ENCODE results near the gene FCRLA.

DNA sequence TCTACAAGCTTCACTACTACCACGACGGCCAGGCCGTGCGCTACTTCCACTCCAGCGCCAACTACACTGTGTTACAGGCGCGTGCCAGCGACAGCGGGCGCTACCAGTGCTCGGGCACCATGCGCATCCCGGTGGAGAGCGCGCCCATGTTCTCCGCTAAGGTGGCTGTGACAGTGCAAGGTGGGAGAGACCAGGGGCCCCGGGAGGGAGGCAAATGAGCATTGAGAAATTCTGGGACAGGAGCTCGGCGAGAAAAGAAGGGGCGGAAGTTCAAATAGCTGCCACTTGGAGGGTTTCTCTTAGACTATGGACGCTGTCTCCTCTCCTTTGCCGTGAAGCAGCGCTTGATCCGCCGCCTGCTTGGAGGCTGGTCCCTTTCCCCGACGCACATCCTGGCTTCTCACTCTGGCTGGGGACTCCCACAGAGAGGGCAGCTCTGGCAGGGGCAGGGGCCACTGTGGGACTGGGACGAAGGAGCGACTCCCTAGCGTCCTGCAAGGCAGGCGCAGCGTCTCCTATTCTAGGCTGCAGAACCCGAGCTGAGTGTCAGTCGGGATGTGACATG, 19.0 kb downstream of the FCRLA start:
- TF ChIP-seq, protein P1, sequence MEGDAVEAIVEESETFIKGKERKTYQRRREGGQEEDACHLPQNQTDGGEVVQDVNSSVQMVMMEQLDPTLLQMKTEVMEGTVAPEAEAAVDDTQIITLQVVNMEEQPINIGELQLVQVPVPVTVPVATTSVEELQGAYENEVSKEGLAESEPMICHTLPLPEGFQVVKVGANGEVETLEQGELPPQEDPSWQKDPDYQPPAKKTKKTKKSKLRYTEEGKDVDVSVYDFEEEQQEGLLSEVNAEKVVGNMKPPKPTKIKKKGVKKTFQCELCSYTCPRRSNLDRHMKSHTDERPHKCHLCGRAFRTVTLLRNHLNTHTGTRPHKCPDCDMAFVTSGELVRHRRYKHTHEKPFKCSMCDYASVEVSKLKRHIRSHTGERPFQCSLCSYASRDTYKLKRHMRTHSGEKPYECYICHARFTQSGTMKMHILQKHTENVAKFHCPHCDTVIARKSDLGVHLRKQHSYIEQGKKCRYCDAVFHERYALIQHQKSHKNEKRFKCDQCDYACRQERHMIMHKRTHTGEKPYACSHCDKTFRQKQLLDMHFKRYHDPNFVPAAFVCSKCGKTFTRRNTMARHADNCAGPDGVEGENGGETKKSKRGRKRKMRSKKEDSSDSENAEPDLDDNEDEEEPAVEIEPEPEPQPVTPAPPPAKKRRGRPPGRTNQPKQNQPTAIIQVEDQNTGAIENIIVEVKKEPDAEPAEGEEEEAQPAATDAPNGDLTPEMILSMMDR (IDR thresholded peaks at IDR 0.05) = peak; percentile 5
- no peak for TF ChIP-seq EZH2 (IDR thresholded peaks at IDR 0.05; ENCODE audit: borderline replicate concordance, insufficient read depth, low read depth, low read length, poor library complexity, severe bottlenecking)
